H1 (cell line): ENCODE data around the gene G2E3. TPM values are rescaled to one million over a fixed set of nuclear protein-coding genes. Genes with fewer than 3 reads are reported as not detected.

ENCODE experiments used
- CTCF ChIA-PET: fragments of 300-600 bp; sonication (Branson Sonifier 250); formaldehyde crosslinking; loops from one replicate; lab custom pipeline; 2021; ENCODE audit not compliant: partially characterized antibody; lab: Charles Lee
- POLR2A ChIA-PET: fragments of 300-600 bp; sonication (Branson Sonifier 250); formaldehyde crosslinking; loops from one replicate; lab custom pipeline; 2021; ENCODE audit warnings: inconsistent platforms; ENCODE audit not compliant: partially characterized antibody; lab: Charles Lee
- DNase-seq, 2 experiments: peaks; one replicate each; pipeline versions ENCODE4 v3.0.0 to v3.0.0-alpha.2; 2010 to 2022; ENCODE audit warnings: low spot score in 2 of 2, low read depth in 1 of 2, mixed read lengths in 1 of 2
- FAIRE-seq: peaks from 2 replicates; lab custom pipeline; 2011; peaks lifted over from hg19 to GRCh38; lab: Jason Lieb, UNC
- H2AFZ ChIP-seq: 2 replicates; pipeline ENCODE4 v1.8.1; 2012; ENCODE audit warnings: low read length, inconsistent platforms
- H2AK5ac ChIP-seq: 2 replicates; pipeline ENCODE4 v1.6.1; 2013; ENCODE audit warnings: low read depth, low read length
- H2BK120ac ChIP-seq: replicated peaks from 2 replicates; pipeline ENCODE3; 2013; ENCODE audit warnings: low read depth, low read length, inconsistent platforms
- H2BK12ac ChIP-seq: 2 replicates; pipeline ENCODE4 v1.6.1; 2013; ENCODE audit warnings: low read depth, low read length
- H2BK15ac ChIP-seq: 2 replicates; pipeline ENCODE4 v1.6.1; 2013; ENCODE audit warnings: low read length
- H2BK20ac ChIP-seq: 2 replicates; pipeline ENCODE4 v1.6.1; 2013; ENCODE audit warnings: low read length
- H2BK5ac ChIP-seq: 2 replicates; pipeline ENCODE4 v1.6.1; 2013; ENCODE audit warnings: low read depth, low read length
- H3K14ac ChIP-seq: 2 replicates; pipeline ENCODE4 v1.6.1; 2013; ENCODE audit warnings: inconsistent platforms; ENCODE audit not compliant: insufficient read length
- H3K18ac ChIP-seq: 2 replicates; pipeline ENCODE4 v1.6.1; 2013; ENCODE audit warnings: low read length; ENCODE audit errors: extremely low read depth
- H3K23ac ChIP-seq: 2 replicates; pipeline ENCODE4 v1.6.1; 2013; ENCODE audit warnings: inconsistent platforms; ENCODE audit not compliant: insufficient read length
- H3K23me2 ChIP-seq: 2 replicates; pipeline ENCODE4 v1.6.1; 2013; ENCODE audit warnings: low read depth, low read length
- H3K27ac ChIP-seq: 2 replicates; pipeline ENCODE4 v1.6.1; 2011; ENCODE audit warnings: low read depth, low read length, inconsistent platforms
- H3K27me3 ChIP-seq, 4 experiments: replicated peaks in 1 of 4; 1 replicate in 1 of 4; 2 replicates in 3 of 4; pipeline versions ENCODE4 v1.6.1 to v1.8.1; 2011 to 2013; ENCODE audit warnings: low read length in 3 of 4, mild to moderate bottlenecking in 3 of 4, inconsistent platforms in 2 of 4, mixed read lengths in 2 of 4, moderate library complexity in 1 of 4; ENCODE audit not compliant: control insufficient read depth in 3 of 4, insufficient read depth in 3 of 4; ENCODE audit errors: extremely low read depth in 1 of 4
- H3K36me3 ChIP-seq, 4 experiments: 2 replicates each; pipeline versions ENCODE4 v1.6.1 to v1.8.1; 2011 to 2013; ENCODE audit warnings: mild to moderate bottlenecking in 4 of 4, low read length in 3 of 4, moderate library complexity in 2 of 4, control low read depth in 1 of 4, inconsistent platforms in 1 of 4; ENCODE audit not compliant: insufficient read depth in 4 of 4, control insufficient read depth in 2 of 4
- H3K4ac ChIP-seq: replicated peaks from 2 replicates; pipeline ENCODE3; 2013; ENCODE audit warnings: low read length, low read depth, mixed read lengths, inconsistent platforms; ENCODE audit not compliant: insufficient read length
- H3K4me1 ChIP-seq, 4 experiments: replicated peaks in 1 of 4; 1 replicate in 1 of 4; 2 replicates in 3 of 4; pipeline versions ENCODE4 v1.6.1 to v1.8.1; 2011 to 2013; ENCODE audit warnings: low read length in 3 of 4, inconsistent platforms in 2 of 4, mixed read lengths in 1 of 4; ENCODE audit not compliant: insufficient read depth in 4 of 4, control insufficient read depth in 3 of 4
- H3K4me2 ChIP-seq, 2 experiments: 2 replicates each; pipeline versions ENCODE4 v1.6.1 to v1.8.1; 2011 to 2013; ENCODE audit warnings: low read depth in 2 of 2, low read length in 2 of 2, control low read depth in 1 of 2, inconsistent platforms in 1 of 2, mild to moderate bottlenecking in 1 of 2; ENCODE audit not compliant: insufficient read depth in 1 of 2
- H3K4me3 ChIP-seq, 4 experiments: fragments of 200-600, 300-600 bp in 1 of 4; sonication (generic), shearing (Covaris generic), sonication (Bioruptor Twin) in 1 of 4; 2 replicates each; pipeline versions ENCODE4 v1.5.1 to v1.8.1; 2011 to 2016; ENCODE audit warnings: low read length in 4 of 4, low read depth in 3 of 4, control low read depth in 2 of 4, inconsistent platforms in 2 of 4, mild to moderate bottlenecking in 2 of 4, mixed read lengths in 1 of 4, moderate library complexity in 1 of 4; ENCODE audit not compliant: insufficient read depth in 2 of 4; ENCODE audit errors: extremely low read depth in 1 of 4
- H3K56ac ChIP-seq: replicated peaks from 2 replicates; pipeline ENCODE3; 2013; ENCODE audit warnings: low read depth, mild to moderate bottlenecking, mixed read lengths, low read length, inconsistent platforms; ENCODE audit not compliant: insufficient read length
- H3K79me1 ChIP-seq: 2 replicates; pipeline ENCODE4 v1.6.1; 2013; ENCODE audit warnings: low read depth, low read length, control low read depth
- H3K79me2 ChIP-seq, 2 experiments: 2 replicates each; pipeline versions ENCODE4 v1.6.1 to v1.8.1; 2012 to 2013; ENCODE audit warnings: low read length in 2 of 2, mild to moderate bottlenecking in 2 of 2, inconsistent platforms in 1 of 2; ENCODE audit not compliant: insufficient read depth in 2 of 2, control insufficient read depth in 1 of 2
- H3K9ac ChIP-seq, 4 experiments: replicated peaks in 1 of 4; 1 replicate in 1 of 4; 2 replicates in 3 of 4; pipeline versions ENCODE4 v1.6.1 to v1.8.1; 2011 to 2013; ENCODE audit warnings: low read depth in 3 of 4, low read length in 3 of 4, control low read depth in 2 of 4, mild to moderate bottlenecking in 2 of 4, moderate library complexity in 2 of 4, inconsistent platforms in 1 of 4; ENCODE audit errors: extremely low read depth in 1 of 4
- H3K9me3 ChIP-seq, 2 experiments: 2 replicates each; pipeline versions ENCODE4 v1.6.1 to v1.8.1; 2012 to 2013; ENCODE audit warnings: mild to moderate bottlenecking in 2 of 2, moderate library complexity in 2 of 2, control low read depth in 1 of 2, inconsistent platforms in 1 of 2, low read depth in 1 of 2, low read length in 1 of 2, mixed read lengths in 1 of 2; ENCODE audit not compliant: insufficient read depth in 2 of 2
- H4K20me1 ChIP-seq, 2 experiments: replicated peaks in 1 of 2; 2 replicates each; pipeline versions ENCODE3 to v1.8.1; 2011 to 2013; ENCODE audit warnings: inconsistent platforms in 2 of 2, low read length in 2 of 2, mild to moderate bottlenecking in 1 of 2; ENCODE audit not compliant: insufficient read depth in 2 of 2, control insufficient read depth in 1 of 2
- H4K5ac ChIP-seq: 2 replicates; pipeline ENCODE4 v1.6.1; 2013; ENCODE audit warnings: low read length, low read depth, mixed read lengths, inconsistent platforms; ENCODE audit not compliant: insufficient read length
- H4K8ac ChIP-seq: 2 replicates; pipeline ENCODE4 v1.8.0; 2013; ENCODE audit warnings: mild to moderate bottlenecking, moderate library complexity, low read length, inconsistent platforms; ENCODE audit not compliant: insufficient read depth; ENCODE audit errors: extremely low read depth
- H4K91ac ChIP-seq: replicated peaks from 2 replicates; pipeline ENCODE3; 2013; ENCODE audit warnings: low read length, mixed read lengths, inconsistent platforms; ENCODE audit not compliant: insufficient read length
- CEBPB ChIP-seq: IDR thresholded peaks from 2 replicates; pipeline ENCODE4 v1.6.1; 2012; ENCODE audit warnings: low read depth, low read length
- CHD1 ChIP-seq: IDR thresholded peaks from 2 replicates; pipeline ENCODE4 v1.6.1; 2012; ENCODE audit warnings: low read depth, low read length, improper control_type of control experiment
- NRF1 ChIP-seq: IDR thresholded peaks from 2 replicates; pipeline ENCODE4 v1.6.1; 2011; ENCODE audit warnings: mild to moderate bottlenecking, low read depth, low read length, improper control_type of control experiment
- WGBS, 2 experiments: shearing (Covaris generic) in 1 of 2; methylation state at CpG; one replicate each; pipeline versions ENCODE4 v1.1.6 to v1.1.7; 2013 to 2015; ENCODE audit warnings: low lambda C conversion rate in 2 of 2, mixed read lengths in 2 of 2, inconsistent platforms in 1 of 2, low coverage in 1 of 2, missing lambda C conversion rate in 1 of 2; ENCODE audit not compliant: insufficient replicate concordance in 2 of 2, insufficient coverage in 1 of 2, insufficient read length in 1 of 2; ENCODE audit errors: extremely low coverage in 1 of 2, missing lambda C conversion rate in 1 of 2; 5-methylcytosine and 5-hydroxymethylcytosine counted together
- polyA plus RNA-seq, 7 experiments: library from polyadenylated mRNA; depleted of rRNA in 3 of 7; stranded (reverse) in 5 of 7; unstranded in 2 of 7; fragments of >200 nt in 5 of 7; fragments of 200-250 nt in 2 of 7; gene quantifications; 1 replicate in 5 of 7; 2 replicates in 1 of 7; 4 replicates in 1 of 7; pipeline versions ENCODE4 v1.2.1 to v1.2.3, GENCODE V29; 2011 to 2013; ENCODE audit warnings: missing spikeins in 2 of 7, mixed read lengths in 2 of 7
- total RNA-seq: library from RNA; stranded (reverse); fragmentation: NEBNext Ultra II Directional; extraction: Animal tissue kit (Norgen Biotek cat#: 25700); gene quantifications from 2 replicates; pipeline ENCODE4 v1.2.1, GENCODE V29; 2021

The G2E3 gene
- total and polyA plus RNA-seq, 2 of the 8 experiments (the other 6 are each of a cell fraction or from before 2014, with no cell fraction given): 9.2 to 72.0 TPM

GRCh38 chr14:30527196-30527595 is 31.8 kb upstream of the G2E3 start:
- no peak overlapping the region for H4K8ac ChIP-seq
- H3K9me3 ChIP-seq: peaks cover 8 to 12% of the 10 kb centered on the region in 2 experiments; a peak in 3 of 4 replicates
- H3K79me1 ChIP-seq: no peaks in the 10 kb centered on the region
- no peaks in the 10 kb centered on the region for H3K79me2 ChIP-seq
- no peak overlapping the region for H3K14ac ChIP-seq
- ChIA-PET POLR2A (no interaction called here), CTCF (no interaction called here)
- no peak overlapping the region for H4K91ac ChIP-seq
- 92% methylated on average over 7 of the region's 7 CpGs; no CpG with 5 or more reads in 1 of the 2 experiments for WGBS, 2 experiments
- no peak overlapping the region for H2BK120ac ChIP-seq
- no peak overlapping the region for H2AK5ac ChIP-seq
- no peak overlapping the region for H2BK20ac ChIP-seq
- peaks cover 0 to 2% (median 0%) of the 10 kb centered on the region in 4 experiments; a peak in 1 of 8 replicates for H3K36me3 ChIP-seq
- DNase-seq (no peak), FAIRE-seq (no peak)
- H3K4ac ChIP-seq: no peak overlapping the region
- no peak overlapping the region for H3K4me2 ChIP-seq
- H3K18ac ChIP-seq: no peak overlapping the region
- no peak for TF ChIP-seq CHD1
- no peak for TF ChIP-seq NRF1
- peak; percentile 62; the same call in 1 of the 2 replicates for TF ChIP-seq CEBPB
- no peaks in the 10 kb centered on the region for H4K20me1 ChIP-seq
- no peak overlapping the region for H2BK12ac ChIP-seq
- no peak overlapping the region for H3K23ac ChIP-seq
- peaks cover 2 to 14% (median 10%) of the 10 kb centered on the region in 4 experiments; a peak in 6 of 7 replicates for H3K4me1 ChIP-seq
- no peak overlapping the region for H2AFZ ChIP-seq
- no peak overlapping the region for H4K5ac ChIP-seq
- no peak overlapping the region for H3K4me3 ChIP-seq
- no peak overlapping the region for H2BK5ac ChIP-seq
- no peaks in the 10 kb centered on the region for H3K27me3 ChIP-seq
- H3K27ac ChIP-seq: no peak overlapping the region
- no peak overlapping the region for H3K56ac ChIP-seq
- no peak overlapping the region for H2BK15ac ChIP-seq
- H3K23me2 ChIP-seq: no peaks in the 10 kb centered on the region; the same call in 1 of the 2 replicates
- H3K9ac ChIP-seq: no peak overlapping the region
